CD4-positive, alpha-beta T cell treated with Interleukin-15 for 4 hours (primary cell): ENCODE data around the gene CLDN20.

Source experiments
- DNase-seq: peaks from one replicate; pipeline ENCODE4 v3.0.0-alpha.2; 2020; ENCODE audit warnings: low spot score

Gene CLDN20

GRCh38 chr6:155270561-155271091, 6.8 kb downstream of the CLDN20 start:
- no peak for DNase-seq

- DNase-seq = no peak
These were observed 7.3 kb downstream of the CLDN20 start for GRCh38 chr6:155271145-155271544.

- DNase-seq = no peak
These were observed 8.8 kb downstream of the CLDN20 start for GRCh38 chr6:155272353-155273232.

GRCh38 chr6:155273431-155273830, 9.6 kb downstream of the CLDN20 start:
- no peak for DNase-seq

- DNase-seq = no peak
These were observed 10.3 kb downstream of the CLDN20 start for GRCh38 chr6:155274106-155274505.

- DNase-seq = no peak
These were observed 10.7 kb downstream of the CLDN20 start for GRCh38 chr6:155274533-155274932.

GRCh38 chr6:155275808-155276480, 12.1 kb downstream of the CLDN20 start:
- DNase-seq = no peak

GRCh38 chr6:155276638-155277037, 12.8 kb downstream of the CLDN20 start:
- no peak for DNase-seq

GRCh38 chr6:155278319-155279049, 14.7 kb downstream of the CLDN20 start:
- no peak for DNase-seq

GRCh38 chr6:155284775-155285174, 21.0 kb downstream of the CLDN20 start:
- DNase-seq = no peak

- DNase-seq = no peak
These were observed 23.9 kb downstream of the CLDN20 start for GRCh38 chr6:155287762-155288161.

- no peak for DNase-seq
These were observed 26.7 kb downstream of the CLDN20 start for GRCh38 chr6:155290491-155290890.

- no peak for DNase-seq
These were observed 27.5 kb downstream of the CLDN20 start for GRCh38 chr6:155291291-155291690.

- DNase-seq = no peak
These were observed 28.9 kb downstream of the CLDN20 start for GRCh38 chr6:155292711-155293110.

- no peak for DNase-seq
These were observed 33.9 kb downstream of the CLDN20 start for GRCh38 chr6:155297669-155298068.

- DNase-seq = no peak
These were observed 38.1 kb downstream of the CLDN20 start for GRCh38 chr6:155301867-155302266.

GRCh38 chr6:155303361-155303870, 39.6 kb downstream of the CLDN20 start:
- DNase-seq = no peak

GRCh38 chr6:155306958-155307357, 43.1 kb downstream of the CLDN20 start:
- no peak for DNase-seq

- no peak for DNase-seq
These were observed 45.3 kb downstream of the CLDN20 start for GRCh38 chr6:155309150-155309549.

GRCh38 chr6:155310596-155310995, 46.8 kb downstream of the CLDN20 start:
- DNase-seq = no peak

GRCh38 chr6:155311086-155311485, 47.3 kb downstream of the CLDN20 start:
- no peak for DNase-seq

- no peak for DNase-seq
These were observed 47.8 kb downstream of the CLDN20 start for GRCh38 chr6:155311583-155311982.
